Activated naive CD8-positive, alpha-beta T cell treated with anti-CD3 and anti-CD28 coated beads for 36 hours (primary cell): ENCODE measurements around the gene TMCO4. TPM values are rescaled to one million over a fixed set of nuclear protein-coding genes. Genes with fewer than 3 reads are reported as not detected.

Experiments
- DNase-seq: peaks from one replicate; pipeline ENCODE4 v3.0.0; 2021
- H3K27ac Mint-ChIP-seq: one replicate; pipeline ENCODE4 v1.8.0; 2022; ENCODE audit warnings: mild to moderate bottlenecking, moderate library complexity, mixed read lengths
- H3K27me3 Mint-ChIP-seq: one replicate; pipeline ENCODE4 v1.8.0; 2022; ENCODE audit warnings: mild to moderate bottlenecking, mixed read lengths
- H3K36me3 Mint-ChIP-seq: one replicate; pipeline ENCODE4 v1.8.0; 2021; ENCODE audit warnings: mild to moderate bottlenecking, mixed read lengths
- H3K4me1 Mint-ChIP-seq: one replicate; pipeline ENCODE4 v1.8.0; 2021; ENCODE audit warnings: mixed read lengths
- H3K4me3 Mint-ChIP-seq: one replicate; pipeline ENCODE4 v1.8.0; 2022; ENCODE audit warnings: mild to moderate bottlenecking, moderate library complexity, mixed read lengths
- H3K9me3 Mint-ChIP-seq: one replicate; pipeline ENCODE4 v1.8.0; 2022; ENCODE audit warnings: mixed read lengths
- total RNA-seq, 2 experiments: library from RNA; stranded (reverse); gene quantifications; one replicate each; pipeline ENCODE4 v1.2.3, GENCODE V29; 2021

Gene TMCO4
- total RNA-seq, 2 experiments from 2014 or later: 12.5 to 13.9 TPM

GRCh38 chr1:19775317-19775716, 24.4 kb downstream of the TMCO4 start:
- peaks cover 1% of the 10 kb centered on the region for H3K9me3 Mint-ChIP-seq
- no peak for DNase-seq
- no peak overlapping the region for H3K4me3 Mint-ChIP-seq
- H3K27me3 Mint-ChIP-seq: no peaks in the 10 kb centered on the region
- H3K4me1 Mint-ChIP-seq: no peaks in the 10 kb centered on the region
- no peak overlapping the region for H3K27ac Mint-ChIP-seq
- H3K36me3 Mint-ChIP-seq: peaks cover 20% of the 10 kb centered on the region

- Mint-ChIP-seq H3K9me3 (peaks cover 1% of the 10 kb centered on the region), H3K4me1 (no peaks in the 10 kb centered on the region), H3K4me3 (no peak overlapping the region), H3K27ac (no peak overlapping the region), H3K36me3 (peaks cover 13% of the 10 kb centered on the region), H3K27me3 (no peaks in the 10 kb centered on the region)
- DNase-seq: no peak
These were observed 25.4 kb downstream of the TMCO4 start for GRCh38 chr1:19774180-19774785.

GRCh38 chr1:19773485-19773884, 26.2 kb downstream of the TMCO4 start:
- peaks cover 8% of the 10 kb centered on the region for H3K36me3 Mint-ChIP-seq
- peaks cover 1% of the 10 kb centered on the region for H3K9me3 Mint-ChIP-seq
- H3K4me3 Mint-ChIP-seq: no peak overlapping the region
- no peak overlapping the region for H3K27ac Mint-ChIP-seq
- DNase-seq: no peak
- no peaks in the 10 kb centered on the region for H3K27me3 Mint-ChIP-seq
- no peaks in the 10 kb centered on the region for H3K4me1 Mint-ChIP-seq

- no peak overlapping the region for H3K27ac Mint-ChIP-seq
- H3K36me3 Mint-ChIP-seq: peaks cover under 1% of the 10 kb centered on the region
- no peaks in the 10 kb centered on the region for H3K4me1 Mint-ChIP-seq
- DNase-seq: no peak
- H3K4me3 Mint-ChIP-seq: no peak overlapping the region
- H3K9me3 Mint-ChIP-seq: no peaks in the 10 kb centered on the region
- no peaks in the 10 kb centered on the region for H3K27me3 Mint-ChIP-seq
These were observed 27.7 kb downstream of the TMCO4 start for GRCh38 chr1:19772053-19772452.

GRCh38 chr1:19771350-19771749, 28.4 kb downstream of the TMCO4 start:
- H3K4me3 Mint-ChIP-seq: no peak overlapping the region
- no peaks in the 10 kb centered on the region for H3K9me3 Mint-ChIP-seq
- no peaks in the 10 kb centered on the region for H3K27me3 Mint-ChIP-seq
- H3K27ac Mint-ChIP-seq: no peak overlapping the region
- H3K4me1 Mint-ChIP-seq: no peaks in the 10 kb centered on the region
- DNase-seq: no peak
- no peaks in the 10 kb centered on the region for H3K36me3 Mint-ChIP-seq

GRCh38 chr1:19770436-19771190, 29.1 kb downstream of the TMCO4 start:
- Mint-ChIP-seq H3K4me3 (no peak overlapping the region), H3K4me1 (peaks cover 3% of the 10 kb centered on the region), H3K9me3 (no peaks in the 10 kb centered on the region), H3K27ac (no peak overlapping the region), H3K27me3 (no peaks in the 10 kb centered on the region), H3K36me3 (no peaks in the 10 kb centered on the region)
- no peak for DNase-seq

- H3K27me3 Mint-ChIP-seq: no peaks in the 10 kb centered on the region
- H3K4me3 Mint-ChIP-seq: no peak overlapping the region
- peaks cover 2% of the 10 kb centered on the region for H3K36me3 Mint-ChIP-seq
- H3K27ac Mint-ChIP-seq: no peak overlapping the region
- no peak for DNase-seq
- peaks cover 9% of the 10 kb centered on the region for H3K4me1 Mint-ChIP-seq
- no peaks in the 10 kb centered on the region for H3K9me3 Mint-ChIP-seq
These were observed 30.3 kb downstream of the TMCO4 start for GRCh38 chr1:19769211-19769932.

GRCh38 chr1:19768353-19769210, 31.1 kb downstream of the TMCO4 start:
- peaks cover 9% of the 10 kb centered on the region for H3K4me1 Mint-ChIP-seq
- H3K27me3 Mint-ChIP-seq: no peaks in the 10 kb centered on the region
- DNase-seq: no peak
- no peaks in the 10 kb centered on the region for H3K9me3 Mint-ChIP-seq
- peaks cover 2% of the 10 kb centered on the region for H3K36me3 Mint-ChIP-seq
- H3K4me3 Mint-ChIP-seq: no peak overlapping the region
- no peak overlapping the region for H3K27ac Mint-ChIP-seq

- peaks cover 2% of the 10 kb centered on the region for H3K36me3 Mint-ChIP-seq
- H3K9me3 Mint-ChIP-seq: no peaks in the 10 kb centered on the region
- no peak overlapping the region for H3K4me3 Mint-ChIP-seq
- H3K4me1 Mint-ChIP-seq: peaks cover 9% of the 10 kb centered on the region
- no peak overlapping the region for H3K27ac Mint-ChIP-seq
- peak; percentile 9 for DNase-seq
- no peaks in the 10 kb centered on the region for H3K27me3 Mint-ChIP-seq
These were observed 34.1 kb downstream of the TMCO4 start for GRCh38 chr1:19765623-19766022.

GRCh38 chr1:19764848-19765247, 34.9 kb downstream of the TMCO4 start:
- Mint-ChIP-seq H3K36me3 (peaks cover 2% of the 10 kb centered on the region), H3K27ac (no peak overlapping the region), H3K9me3 (no peaks in the 10 kb centered on the region), H3K4me1 (peaks cover 9% of the 10 kb centered on the region), H3K27me3 (no peaks in the 10 kb centered on the region), H3K4me3 (no peak overlapping the region)
- DNase-seq: no peak

GRCh38 chr1:19762175-19762779, 37.4 kb downstream of the TMCO4 start:
- peak; percentile 19 for DNase-seq
- H3K36me3 Mint-ChIP-seq: peaks cover 2% of the 10 kb centered on the region
- peaks cover 9% of the 10 kb centered on the region for H3K4me1 Mint-ChIP-seq
- no peak overlapping the region for H3K27ac Mint-ChIP-seq
- no peak overlapping the region for H3K4me3 Mint-ChIP-seq
- H3K9me3 Mint-ChIP-seq: no peaks in the 10 kb centered on the region
- H3K27me3 Mint-ChIP-seq: no peaks in the 10 kb centered on the region

- Mint-ChIP-seq H3K9me3 (no peaks in the 10 kb centered on the region), H3K4me1 (no peaks in the 10 kb centered on the region), H3K27ac (no peak overlapping the region), H3K36me3 (no peaks in the 10 kb centered on the region), H3K27me3 (no peaks in the 10 kb centered on the region), H3K4me3 (no peak overlapping the region)
- no peak for DNase-seq
These were observed 40.0 kb downstream of the TMCO4 start for GRCh38 chr1:19759740-19760089.

- Mint-ChIP-seq H3K4me1 (no peaks in the 10 kb centered on the region), H3K36me3 (no peaks in the 10 kb centered on the region), H3K27ac (no peak overlapping the region), H3K27me3 (no peaks in the 10 kb centered on the region), H3K4me3 (no peak overlapping the region), H3K9me3 (no peaks in the 10 kb centered on the region)
- DNase-seq: no peak
These were observed 41.4 kb downstream of the TMCO4 start for GRCh38 chr1:19758227-19758830.

- Mint-ChIP-seq H3K4me3 (no peak overlapping the region), H3K36me3 (no peaks in the 10 kb centered on the region), H3K4me1 (no peaks in the 10 kb centered on the region), H3K27me3 (no peaks in the 10 kb centered on the region), H3K27ac (no peak overlapping the region), H3K9me3 (no peaks in the 10 kb centered on the region)
- DNase-seq: no peak
These were observed 42.1 kb downstream of the TMCO4 start for GRCh38 chr1:19757641-19758040.
